Measurements from ENCODE around the gene SETD6.

GRCh38 chr16:58476791-58477190 is 38.5 kb upstream of the SETD6 start:
- no peak for TF ChIP-seq CTCF (IDR thresholded peaks at IDR 0.05)
- no peak for TF ChIP-seq POLR2AphosphoS5 (IDR thresholded peaks at IDR 0.05)
